Activated CD8-positive, alpha-beta memory T cell treated with anti-CD3 and anti-CD28 coated beads, Interleukin-2, amount 50 U/mL, for 1 hour (primary cell): ENCODE data around the gene LRRC14B.
"Not testable (repeated sequence)": the region's sequence is repeated elsewhere in the genome, so short reads cannot be mapped to it uniquely, and the experiment has no call there.

Source experiments
- DNase-seq: peaks from one replicate; pipeline ENCODE4 v3.0.0-alpha.2; 2020; ENCODE audit errors: extremely low read depth

Gene LRRC14B

GRCh38 chr5:241045-241669 lies 49.9 kb downstream of the LRRC14B start:
- not testable (repeated sequence) for DNase-seq

GRCh38 chr5:243683-244367 lies 52.5 kb downstream of the LRRC14B start:
- DNase-seq: not testable (repeated sequence)

GRCh38 chr5:245717-246116 lies 54.4 kb downstream of the LRRC14B start:
- DNase-seq: not testable (repeated sequence)
